Measurements from ENCODE around the gene TRIL.

The TRIL gene

DNA sequence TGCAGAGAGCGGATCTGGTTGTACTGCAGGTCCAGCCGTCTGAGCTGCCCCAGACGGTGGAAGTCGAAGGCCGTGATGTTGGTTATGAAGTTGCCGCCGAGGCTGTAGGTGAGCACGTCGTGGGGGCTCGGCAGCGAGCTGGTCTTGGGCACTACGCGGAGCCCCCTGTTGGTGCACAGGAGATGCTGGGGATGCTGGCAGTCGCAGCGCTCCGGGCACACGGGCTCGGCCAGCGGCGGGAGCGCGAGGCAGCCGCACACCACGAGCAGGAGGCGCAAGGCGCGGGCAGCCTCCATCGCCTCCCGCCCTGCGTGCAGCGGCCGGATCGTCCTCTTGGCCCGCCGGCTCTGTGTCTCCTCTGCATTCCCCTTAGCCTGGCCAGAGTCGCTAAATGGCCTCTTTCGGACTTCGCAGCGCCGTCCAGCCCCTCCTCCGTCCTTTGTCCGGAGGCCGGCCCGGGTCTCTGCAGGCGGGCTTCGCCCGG is 337 bp downstream of the TRIL start:
- H3K4me3 Mint-ChIP-seq, result peak overlapping the region; percentile 42 to 68
- H3K27me3 Mint-ChIP-seq, result peaks cover 92% of the 10 kb centered on the region
- peak in 1 of 2 donors; percentile 10 for DNase-seq
- ATAC-seq, result no peak
- H3K4me1 Mint-ChIP-seq, result peaks cover 34% of the 10 kb centered on the region
- no peaks in the 10 kb centered on the region for H3K9me3 Mint-ChIP-seq
- H3K27ac Mint-ChIP-seq, result no peak overlapping the region

DNA sequence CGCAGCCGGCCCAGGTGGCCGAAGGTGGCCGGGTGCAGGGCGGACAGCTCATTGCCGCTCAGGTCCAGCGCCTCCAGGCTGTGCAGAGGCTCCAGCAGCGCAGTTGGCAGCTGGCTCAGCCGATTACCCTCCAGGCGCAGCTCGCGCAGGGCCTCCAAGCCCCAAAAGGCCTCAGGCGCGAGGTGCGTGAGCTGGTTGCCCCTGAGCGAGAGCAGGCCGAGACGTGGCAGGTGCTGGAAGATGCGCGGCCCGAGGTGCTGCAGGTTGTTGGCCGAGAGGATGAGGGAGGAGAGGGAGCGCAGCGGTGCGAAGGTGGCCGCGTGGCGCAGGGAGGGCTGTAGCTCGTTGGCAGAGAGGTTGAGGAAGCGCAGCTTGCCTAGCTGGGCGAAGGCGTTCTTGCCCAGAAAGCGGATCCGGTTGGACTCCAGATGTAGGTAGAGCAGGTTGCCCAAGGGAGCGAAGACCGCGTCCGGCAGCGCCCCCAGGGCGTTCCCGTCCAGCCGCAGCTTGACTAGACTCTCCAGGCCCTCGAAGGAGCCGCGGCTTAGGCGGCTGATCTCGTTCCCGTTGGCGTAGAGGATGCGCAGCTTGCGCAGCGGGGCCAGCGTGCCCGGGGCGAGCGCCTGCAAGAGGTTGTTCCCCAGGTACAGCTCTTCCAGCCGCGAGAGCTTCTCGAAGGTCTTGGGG is 923 bp downstream of the TRIL start:
- Mint-ChIP-seq H3K4me3 (peak overlapping the region; percentile 42 to 68), H3K4me1 (peaks cover 34% of the 10 kb centered on the region), H3K27me3 (peaks cover 97% of the 10 kb centered on the region), H3K27ac (no peak overlapping the region), H3K9me3 (no peaks in the 10 kb centered on the region)
- ATAC-seq, result peak; percentile 22
- peak; percentile 15 to 29 for DNase-seq

DNA sequence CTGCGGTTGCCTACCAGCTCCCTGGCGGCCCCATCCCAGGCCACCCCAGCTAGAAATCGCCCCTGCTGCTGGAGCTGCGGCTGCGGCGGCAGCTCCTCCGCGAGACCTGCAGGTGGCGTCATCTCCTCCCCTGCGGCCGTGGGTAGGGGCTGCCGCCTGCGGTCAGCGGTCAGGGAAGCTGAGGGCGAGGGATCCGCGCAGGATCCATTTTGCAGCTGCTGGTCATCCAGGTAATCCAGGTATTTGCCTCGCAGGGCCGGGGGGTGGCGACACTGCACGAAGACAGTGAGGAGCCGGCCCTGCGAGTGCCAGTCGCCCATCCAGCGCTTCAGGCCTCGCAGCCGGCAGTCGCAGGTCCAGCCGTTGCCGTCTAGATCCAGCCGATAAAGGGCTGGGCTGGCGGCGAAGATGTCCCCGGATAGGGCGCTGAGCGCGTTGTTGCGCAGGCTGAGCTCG is 1.5 kb downstream of the TRIL start:
- Mint-ChIP-seq H3K9me3 (no peaks in the 10 kb centered on the region), H3K27ac (no peak overlapping the region), H3K4me3 (peak overlapping the region in 1 of 2 donors; percentile 68), H3K27me3 (peaks cover 95% of the 10 kb centered on the region), H3K4me1 (peaks cover 34% of the 10 kb centered on the region)
- DNase-seq, result peak in 1 of 2 donors; percentile 41
- peak; percentile 61 for ATAC-seq

DNA sequence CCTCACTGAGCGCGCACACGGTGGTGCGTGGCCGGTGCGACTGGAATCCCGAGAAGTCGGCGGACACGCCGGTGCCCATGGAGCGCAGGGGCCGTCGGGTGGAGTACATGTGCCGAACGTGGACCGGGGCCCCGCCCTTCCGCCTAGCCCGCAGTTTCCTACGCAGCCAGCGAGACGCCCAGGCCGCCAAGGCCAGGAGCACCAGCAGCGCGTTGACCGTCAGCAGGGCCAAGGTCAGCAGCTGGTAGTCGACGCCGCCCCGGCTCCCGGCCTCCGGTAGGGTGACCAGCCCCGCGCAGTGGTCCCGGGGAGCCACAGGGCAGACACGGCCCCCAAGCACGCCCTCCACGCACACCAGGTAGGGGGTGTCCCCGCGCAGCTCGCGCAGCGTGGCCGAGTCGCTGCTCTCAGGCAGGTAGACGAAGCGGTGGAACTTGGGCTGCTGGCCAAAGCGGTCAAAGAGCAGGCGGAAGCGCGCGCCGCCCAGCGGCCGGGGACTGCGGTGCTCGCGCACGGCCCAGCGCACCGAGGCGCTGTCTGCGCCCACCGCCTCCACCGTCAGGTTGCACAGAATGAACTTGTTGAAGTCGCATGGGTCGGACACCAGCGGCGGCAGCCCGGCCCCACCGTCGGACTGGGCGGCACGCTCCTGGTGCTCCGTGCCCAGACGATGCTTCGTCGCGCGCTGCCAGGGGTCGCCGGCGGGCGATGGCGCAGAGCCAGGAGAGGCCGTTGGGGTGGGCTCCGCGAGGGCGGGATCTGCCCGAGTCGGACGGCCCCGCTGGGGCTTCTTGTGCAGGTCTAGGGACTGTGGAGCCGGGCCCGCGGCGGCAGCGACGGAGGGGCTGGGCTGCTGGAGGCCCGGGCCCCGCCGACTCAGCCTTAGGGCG is 2.2 kb downstream of the TRIL start:
- Mint-ChIP-seq H3K27ac (no peak overlapping the region), H3K27me3 (peaks cover 95% of the 10 kb centered on the region), H3K4me3 (peak overlapping the region; percentile 47 to 71), H3K9me3 (no peaks in the 10 kb centered on the region), H3K4me1 (peaks cover 34% of the 10 kb centered on the region)
- ATAC-seq (peak; percentile 52), DNase-seq (peak; percentile 23 to 36)

DNA sequence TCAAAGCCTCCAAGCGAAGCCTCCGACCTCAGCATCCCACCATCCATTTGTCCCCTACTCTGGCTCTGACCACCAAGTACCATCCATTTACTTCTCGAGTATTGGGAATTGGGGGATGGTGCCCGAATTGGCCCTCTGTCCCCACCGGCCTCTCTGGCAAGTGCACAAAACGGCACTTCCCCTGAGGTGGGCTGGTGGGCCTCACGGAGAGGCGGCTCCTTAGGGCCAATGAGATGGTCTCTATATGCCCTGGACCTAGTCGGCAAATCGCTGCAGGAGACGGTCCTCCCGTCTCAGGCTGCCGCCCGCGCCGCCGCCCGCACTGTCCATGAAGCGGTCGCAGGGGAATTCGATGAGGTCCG is 2.8 kb downstream of the TRIL start:
- H3K4me1 Mint-ChIP-seq, result peaks cover 34% of the 10 kb centered on the region
- DNase-seq (peak in 1 of 2 donors; percentile 2), ATAC-seq (no peak)
- H3K27ac Mint-ChIP-seq, result no peak overlapping the region
- no peaks in the 10 kb centered on the region for H3K9me3 Mint-ChIP-seq
- peaks cover 95% of the 10 kb centered on the region for H3K27me3 Mint-ChIP-seq
- H3K4me3 Mint-ChIP-seq, result peak overlapping the region in 1 of 2 donors; percentile 71

DNA sequence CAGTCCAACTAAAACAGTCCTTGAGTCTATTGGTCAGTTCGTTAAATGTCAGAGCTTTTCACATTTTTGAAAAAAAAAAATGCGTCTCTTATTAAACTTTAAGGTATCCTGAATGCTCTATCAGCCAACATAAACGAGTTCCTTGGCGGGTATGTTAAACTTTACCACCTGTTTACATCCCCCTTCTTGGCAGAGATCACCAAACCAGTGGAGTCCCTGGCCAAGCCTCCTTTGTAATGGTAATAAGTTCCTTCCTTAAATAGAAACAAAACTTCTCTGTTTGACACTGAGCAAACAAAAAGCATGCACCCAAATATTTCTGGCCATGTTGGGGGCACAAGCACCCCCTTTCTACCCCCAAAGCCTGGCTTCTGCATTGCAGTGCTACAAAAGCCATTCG is 3.2 kb downstream of the TRIL start:
- peak overlapping the region in 1 of 2 donors; percentile 71 for H3K4me3 Mint-ChIP-seq
- peaks cover 34% of the 10 kb centered on the region for H3K4me1 Mint-ChIP-seq

DNA sequence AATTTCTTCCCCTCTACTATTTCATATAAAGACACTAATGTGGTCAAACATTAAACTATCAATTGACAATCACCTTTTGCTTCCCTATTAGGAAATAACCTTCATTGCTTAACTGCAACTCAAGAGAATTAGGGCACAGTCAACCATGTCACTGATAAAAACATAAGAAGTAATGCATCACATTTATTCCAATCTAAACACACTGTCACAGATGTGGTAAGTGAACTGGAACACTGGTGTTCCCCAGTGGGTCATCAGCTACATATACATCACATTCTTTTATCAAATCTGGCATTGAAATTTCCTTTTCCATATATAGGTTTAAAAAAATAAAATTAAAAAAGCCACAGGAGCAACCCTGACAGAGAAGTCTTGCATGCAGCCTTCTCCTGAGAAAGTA is 3.7 kb downstream of the TRIL start:
- peaks cover 90% of the 10 kb centered on the region for H3K27me3 Mint-ChIP-seq
- no peak for DNase-seq
- no peak overlapping the region for H3K4me3 Mint-ChIP-seq
- no peaks in the 10 kb centered on the region for H3K9me3 Mint-ChIP-seq
- H3K4me1 Mint-ChIP-seq, result peaks cover 34% of the 10 kb centered on the region
- no peak overlapping the region for H3K27ac Mint-ChIP-seq
- no peak for ATAC-seq

More for the DNA sequence above, 3.2 kb downstream of the TRIL start:
- Mint-ChIP-seq H3K9me3 (no peaks in the 10 kb centered on the region), H3K27ac (no peak overlapping the region), H3K27me3 (peaks cover 95% of the 10 kb centered on the region)
- ATAC-seq (no peak), DNase-seq (no peak)

DNA sequence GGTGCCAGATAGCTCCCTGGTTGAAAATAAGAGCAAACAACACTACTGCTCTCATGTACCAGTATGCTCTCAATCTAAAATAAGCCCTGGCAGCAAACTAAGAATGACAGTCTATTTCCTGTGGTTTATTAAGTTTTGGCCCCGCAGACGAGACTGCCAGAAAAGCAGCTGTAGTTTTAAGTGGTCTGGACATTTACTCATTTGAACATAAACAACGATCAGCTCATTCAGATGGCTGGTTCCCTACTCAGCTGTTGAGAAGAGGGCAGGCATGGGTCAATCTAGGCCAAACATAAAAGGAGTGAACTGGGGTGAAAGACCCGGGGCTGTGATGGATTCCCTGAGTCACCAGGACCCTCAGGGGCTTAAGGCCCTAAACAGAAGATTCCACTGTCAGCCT is 4.5 kb downstream of the TRIL start:
- Mint-ChIP-seq H3K4me1 (peaks cover 32% of the 10 kb centered on the region), H3K4me3 (no peak overlapping the region), H3K27ac (no peak overlapping the region), H3K27me3 (peaks cover 82% of the 10 kb centered on the region), H3K9me3 (no peaks in the 10 kb centered on the region)
- no peak for DNase-seq
- ATAC-seq, result no peak

DNA sequence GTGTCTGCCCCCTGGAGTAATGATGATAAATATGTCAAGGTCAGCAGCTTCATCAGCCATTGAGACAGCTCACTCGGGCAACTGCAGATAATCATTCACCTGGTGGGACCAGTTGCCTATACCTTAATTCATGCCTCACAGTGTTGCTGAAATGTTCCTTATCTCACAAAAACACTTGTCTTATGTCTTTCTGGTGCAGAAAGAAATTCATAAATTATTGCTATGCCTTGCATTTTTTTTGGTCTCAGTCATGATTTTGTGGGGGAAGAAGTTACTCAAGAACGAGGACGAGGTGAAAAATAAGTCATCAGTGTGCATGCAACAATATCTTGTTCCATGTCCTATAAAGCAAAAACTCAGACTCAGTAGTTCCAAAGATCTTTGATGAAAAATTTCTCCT is 16.0 kb downstream of the TRIL start:
- Mint-ChIP-seq H3K9me3 (no peaks in the 10 kb centered on the region), H3K4me1 (no peaks in the 10 kb centered on the region), H3K27ac (no peak overlapping the region), H3K4me3 (no peak overlapping the region), H3K27me3 (peaks cover 18% of the 10 kb centered on the region)
- no peak for DNase-seq
- ATAC-seq, result no peak

DNA sequence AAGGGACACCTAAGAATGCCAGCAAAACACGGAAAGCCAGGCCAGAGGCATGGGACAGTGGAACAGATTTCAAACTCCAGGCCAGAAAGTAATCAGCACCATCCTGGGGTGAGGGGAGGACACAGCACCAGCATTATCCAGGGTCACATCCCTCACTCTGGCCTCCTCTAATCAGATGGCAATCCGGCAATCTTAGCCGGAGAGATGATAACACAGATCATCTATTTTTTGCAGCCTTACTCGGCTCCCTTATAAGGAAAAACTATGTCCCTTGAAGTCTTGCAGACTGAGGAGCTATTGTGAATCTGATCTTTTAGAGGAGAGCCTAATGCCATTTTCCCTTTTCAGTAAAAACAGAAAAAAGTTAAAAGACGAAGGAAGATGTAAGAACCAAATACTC is 16.5 kb downstream of the TRIL start:
- DNase-seq (no peak), ATAC-seq (no peak)
- no peaks in the 10 kb centered on the region for H3K9me3 Mint-ChIP-seq
- no peaks in the 10 kb centered on the region for H3K4me1 Mint-ChIP-seq
- peaks cover 16% of the 10 kb centered on the region for H3K27me3 Mint-ChIP-seq
- H3K4me3 Mint-ChIP-seq, result no peak overlapping the region
- no peak overlapping the region for H3K27ac Mint-ChIP-seq

DNA sequence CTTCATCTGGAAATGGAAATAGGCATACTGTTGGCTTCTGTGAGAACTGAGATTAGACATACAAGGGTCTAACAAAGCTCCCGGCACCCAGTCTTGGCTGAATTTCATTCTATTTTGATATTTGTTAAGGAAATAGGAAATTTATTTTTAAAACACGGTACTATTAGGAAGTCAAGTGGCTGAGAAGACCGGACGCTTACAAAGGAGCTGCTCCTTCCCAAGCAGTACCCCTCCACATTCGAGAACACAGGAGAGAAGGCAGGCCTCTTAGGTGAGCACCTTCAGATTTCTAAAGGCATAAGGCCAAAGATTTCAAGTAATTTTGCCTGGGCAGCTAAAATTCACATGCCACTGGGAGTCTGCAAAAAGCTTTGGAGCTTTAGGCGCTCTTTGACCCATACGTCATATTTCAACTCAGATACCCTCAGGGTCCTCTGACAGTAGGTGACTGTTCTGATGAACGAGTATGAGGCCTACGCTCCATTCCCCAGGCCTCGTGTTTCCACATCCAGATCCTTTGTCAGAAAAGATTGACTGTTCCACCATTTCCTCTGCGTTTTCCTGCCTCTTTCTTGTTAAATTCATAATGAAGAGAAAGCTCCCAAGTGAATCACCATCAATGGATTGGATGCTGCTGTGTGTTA is 17.3 kb downstream of the TRIL start:
- DNase-seq (no peak), ATAC-seq (no peak)
- no peaks in the 10 kb centered on the region for H3K4me1 Mint-ChIP-seq
- H3K9me3 Mint-ChIP-seq, result no peaks in the 10 kb centered on the region
- no peak overlapping the region for H3K27ac Mint-ChIP-seq
- H3K27me3 Mint-ChIP-seq, result peaks cover 16% of the 10 kb centered on the region
- no peak overlapping the region for H3K4me3 Mint-ChIP-seq

DNA sequence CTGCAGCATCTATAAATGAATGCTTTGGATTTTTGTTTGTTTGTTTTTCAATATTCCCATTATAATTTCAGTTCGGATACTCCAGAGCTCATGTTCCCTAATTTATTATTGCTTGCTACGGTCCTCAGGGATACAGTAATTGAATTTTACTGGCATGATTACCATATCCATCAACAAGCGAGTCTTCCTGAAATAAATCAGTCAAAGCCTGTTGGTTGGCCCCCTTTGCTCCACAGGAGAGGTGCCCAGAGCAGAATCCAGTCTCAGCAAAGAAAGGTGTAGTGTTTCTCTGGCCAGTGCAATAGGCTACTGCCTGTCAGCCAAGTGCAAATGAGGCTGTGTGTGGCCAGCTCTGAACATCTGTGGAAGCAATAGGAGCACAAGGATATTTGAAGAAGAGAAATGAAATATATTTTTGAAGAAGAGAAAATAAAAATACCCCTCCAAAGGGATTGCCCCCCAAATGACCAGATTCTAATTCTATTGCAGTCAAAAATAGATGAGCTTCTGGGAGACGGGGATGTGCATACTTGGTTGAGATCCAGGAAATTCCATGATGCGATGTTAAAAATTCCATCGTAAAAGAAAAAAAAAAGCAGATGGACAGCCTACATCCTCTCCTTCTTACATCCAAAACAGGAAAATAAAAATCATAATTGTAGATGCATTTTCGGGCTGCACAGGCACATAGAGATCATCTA is 18.1 kb downstream of the TRIL start:
- Mint-ChIP-seq H3K27ac (no peak overlapping the region), H3K4me3 (no peak overlapping the region), H3K27me3 (peaks cover 24% of the 10 kb centered on the region), H3K9me3 (no peaks in the 10 kb centered on the region), H3K4me1 (no peaks in the 10 kb centered on the region)
- ATAC-seq (no peak), DNase-seq (no peak)

DNA sequence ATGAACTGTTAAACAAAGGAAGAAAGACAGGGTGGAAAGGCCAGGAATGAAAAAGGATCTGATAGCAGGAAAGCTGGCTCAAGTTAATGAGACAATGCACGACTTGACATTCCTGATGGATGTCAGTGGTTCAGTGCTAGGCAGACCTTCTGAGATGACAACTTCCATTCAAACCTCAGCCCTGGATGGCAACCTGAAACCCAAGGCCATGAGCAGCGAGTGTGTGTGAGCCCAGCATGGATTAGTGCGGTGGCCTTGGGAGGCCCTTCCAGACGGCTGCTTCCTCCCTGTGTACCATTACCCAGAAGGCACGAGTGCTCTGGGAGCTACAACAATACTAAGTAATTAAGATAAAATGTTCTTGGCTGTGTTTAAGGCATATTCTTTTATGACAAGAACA is 18.8 kb downstream of the TRIL start:
- H3K27ac Mint-ChIP-seq, result no peak overlapping the region
- H3K4me3 Mint-ChIP-seq, result no peak overlapping the region
- peaks cover 27% of the 10 kb centered on the region for H3K27me3 Mint-ChIP-seq
- no peaks in the 10 kb centered on the region for H3K4me1 Mint-ChIP-seq
- H3K9me3 Mint-ChIP-seq, result no peaks in the 10 kb centered on the region
- DNase-seq, result no peak
- no peak for ATAC-seq

DNA sequence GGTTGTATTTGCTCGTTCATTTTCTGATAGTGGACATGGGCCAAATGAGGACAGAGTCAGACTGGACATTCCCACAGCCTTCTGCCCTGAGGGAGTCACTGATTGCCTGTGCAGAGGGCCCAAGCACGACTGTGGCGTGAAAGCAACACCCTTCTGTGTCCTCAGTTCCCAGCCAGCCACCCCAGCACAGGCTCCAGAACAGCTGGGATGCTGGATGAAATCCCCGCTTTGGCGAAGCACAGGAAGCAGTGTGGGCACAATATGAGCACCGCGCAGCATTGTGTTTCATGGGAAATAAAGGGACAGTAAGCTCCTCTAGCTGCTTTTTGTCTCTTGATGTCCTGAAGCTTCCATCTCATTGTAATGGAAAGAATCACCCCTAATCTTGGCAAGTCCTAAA is 20.5 kb downstream of the TRIL start:
- no peak for DNase-seq
- ATAC-seq, result no peak
- H3K9me3 Mint-ChIP-seq, result no peaks in the 10 kb centered on the region
- peaks cover 39% of the 10 kb centered on the region for H3K27me3 Mint-ChIP-seq
- H3K27ac Mint-ChIP-seq, result no peak overlapping the region
- H3K4me1 Mint-ChIP-seq, result no peaks in the 10 kb centered on the region
- no peak overlapping the region for H3K4me3 Mint-ChIP-seq

DNA sequence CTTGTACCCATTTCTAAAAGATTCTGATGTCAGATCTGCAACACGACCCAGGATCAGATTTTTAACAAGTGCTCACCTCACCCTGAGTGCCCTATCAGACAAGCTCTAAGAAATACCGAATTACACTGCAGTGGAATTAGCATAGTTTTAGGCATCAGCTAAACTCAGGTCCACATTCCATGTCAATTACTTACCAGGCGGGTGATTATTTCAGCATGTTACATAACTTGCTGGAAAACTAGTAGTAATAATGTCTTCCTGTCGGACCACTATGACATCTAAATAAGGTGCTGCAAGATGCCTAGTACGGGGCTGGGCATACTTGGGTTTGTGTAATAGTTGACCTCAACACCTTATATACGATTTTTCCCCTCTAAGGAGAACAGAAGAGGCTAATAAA is 21.0 kb downstream of the TRIL start:
- H3K9me3 Mint-ChIP-seq, result no peaks in the 10 kb centered on the region
- no peak for ATAC-seq
- H3K27me3 Mint-ChIP-seq, result peaks cover 41% of the 10 kb centered on the region
- no peak for DNase-seq
- no peak overlapping the region for H3K4me3 Mint-ChIP-seq
- no peak overlapping the region for H3K27ac Mint-ChIP-seq
- H3K4me1 Mint-ChIP-seq, result no peaks in the 10 kb centered on the region

All from stimulated activated naive CD8-positive, alpha-beta T cell treated with anti-CD3 and anti-CD28 coated beads, Interleukin-15, amount 100 ng/mL, for 72 hours (primary cell).